WTC11 (cell line): ENCODE results near the gene FOXN3. TPM values are rescaled to one million over a fixed set of nuclear protein-coding genes. Genes with fewer than 3 reads are reported as not detected.

Experiments
- ATAC-seq: fragments of 200-7000 bp; cut with Tn5 transposase; 2 replicates; pipeline ENCODE4 v1.10.0; 2021; ENCODE audit warnings: mild to moderate bottlenecking, moderate library complexity
- CTCF ChIA-PET: fragments of 300-600 bp; sonication (Branson Sonifier 250); formaldehyde crosslinking; loops from one replicate; lab custom pipeline; 2021; ENCODE audit warnings: antibody characterized with exemption; lab: Charles Lee
- POLR2A ChIA-PET: fragments of 350-600 bp; sonication (Branson Sonifier 250); formaldehyde crosslinking; loops from one replicate; lab custom pipeline; 2021; ENCODE audit warnings: antibody characterized with exemption; lab: Charles Lee
- DNase-seq: peaks from one replicate; pipeline ENCODE4 v3.0.0; 2021; ENCODE audit warnings: low spot score
- H3K27ac Mint-ChIP-seq: 2 replicates; pipeline ENCODE4 v1.8.0; 2021; ENCODE audit warnings: mixed read lengths
- H3K27me3 Mint-ChIP-seq: 2 replicates; pipeline ENCODE4 v1.8.0; 2021; ENCODE audit warnings: low read depth, mild to moderate bottlenecking, moderate library complexity, mixed read lengths
- H3K36me3 Mint-ChIP-seq: 2 replicates; pipeline ENCODE4 v1.8.0; 2021; ENCODE audit warnings: mixed read lengths
- H3K4me1 Mint-ChIP-seq: 2 replicates; pipeline ENCODE4 v1.8.0; 2022; ENCODE audit warnings: mixed read lengths
- H3K4me3 Mint-ChIP-seq: 2 replicates; pipeline ENCODE4 v1.8.0; 2021; ENCODE audit warnings: mild to moderate bottlenecking, moderate library complexity, mixed read lengths
- H3K9me3 Mint-ChIP-seq: 2 replicates; pipeline ENCODE4 v1.8.0; 2021; ENCODE audit warnings: mixed read lengths
- AR ChIP-seq: fragments of 250-450 bp; sonication (Bioruptor Pico); IDR thresholded peaks from 2 replicates; pipeline ENCODE4 v1.9.0; 2021; ENCODE audit warnings: mild to moderate bottlenecking
- CBFB ChIP-seq: sonication (generic); formaldehyde crosslinking; IDR thresholded peaks from 2 replicates; pipeline ENCODE4 v1.8.1; 2022; ENCODE audit warnings: mild to moderate bottlenecking, low read depth, missing genetic modification reagents
- CREB1 ChIP-seq: sonication (generic); formaldehyde crosslinking; IDR thresholded peaks from 2 replicates; pipeline ENCODE4 v1.8.0; 2023; ENCODE audit warnings: mild to moderate bottlenecking, missing genetic modification reagents
- CREM ChIP-seq: sonication (generic); formaldehyde crosslinking; IDR thresholded peaks from 2 replicates; pipeline ENCODE4 v1.8.1; 2022; ENCODE audit warnings: mild to moderate bottlenecking, missing genetic modification reagents, moderate library complexity
- E2F4 ChIP-seq: sonication (generic); formaldehyde crosslinking; IDR thresholded peaks from 2 replicates; pipeline ENCODE4 v1.8.1; 2022; ENCODE audit warnings: low read depth, mild to moderate bottlenecking, moderate library complexity, missing genetic modification reagents, borderline replicate concordance
- ELF4 ChIP-seq: sonication (generic); formaldehyde crosslinking; IDR thresholded peaks from 2 replicates; pipeline ENCODE4 v1.8.1; 2022; ENCODE audit warnings: low read depth, mild to moderate bottlenecking, moderate library complexity, missing genetic modification reagents
- ERG ChIP-seq: fragments of 250-450 bp; sonication (Bioruptor Pico); IDR thresholded peaks from 2 replicates; pipeline ENCODE4 v1.8.0; 2021; ENCODE audit warnings: mild to moderate bottlenecking
- FOXP1 ChIP-seq: sonication (generic); formaldehyde crosslinking; IDR thresholded peaks from 2 replicates; pipeline ENCODE4 v1.8.0; 2022; ENCODE audit warnings: missing genetic modification reagents, mild to moderate bottlenecking, moderate library complexity, borderline replicate concordance
- GTF2I ChIP-seq: fragments of 250-450 bp; sonication (Bioruptor Pico); conservative IDR thresholded peaks from 2 replicates; pipeline ENCODE4 v1.4.0; 2021; ENCODE audit warnings: mild to moderate bottlenecking
- HMGA2 ChIP-seq: fragments of 250-450 bp; sonication (Bioruptor Pico); IDR thresholded peaks from 2 replicates; pipeline ENCODE4 v1.4.0; 2021; ENCODE audit warnings: mild to moderate bottlenecking, moderate library complexity
- HMGXB4 ChIP-seq: sonication (generic); formaldehyde crosslinking; IDR thresholded peaks from 2 replicates; pipeline ENCODE4 v1.8.1; 2023; ENCODE audit warnings: mild to moderate bottlenecking, moderate library complexity, missing genetic modification reagents
- NFYB ChIP-seq: sonication (generic); formaldehyde crosslinking; conservative IDR thresholded peaks from 2 replicates; pipeline ENCODE4 v1.8.0; 2022; ENCODE audit warnings: low read depth, missing genetic modification reagents
- NR1H2 ChIP-seq: sonication (generic); formaldehyde crosslinking; IDR thresholded peaks from 2 replicates; pipeline ENCODE4 v1.9.0; 2021; ENCODE audit warnings: mild to moderate bottlenecking, moderate library complexity, missing genetic modification reagents
- NR2C2 ChIP-seq: sonication (generic); formaldehyde crosslinking; IDR thresholded peaks from 2 replicates; pipeline ENCODE4 v1.8.0; 2022; ENCODE audit warnings: mild to moderate bottlenecking, missing genetic modification reagents
- PRRX2 ChIP-seq: fragments of 250-450 bp; sonication (Bioruptor Pico); IDR thresholded peaks from 2 replicates; pipeline ENCODE4 v1.8.0; 2021; ENCODE audit warnings: mild to moderate bottlenecking
- SOX15 ChIP-seq: fragments of 250-450 bp; sonication (Bioruptor Pico); IDR thresholded peaks from 2 replicates; pipeline ENCODE4 v1.9.0; 2021; ENCODE audit warnings: mild to moderate bottlenecking
- TEAD4 ChIP-seq: sonication (generic); formaldehyde crosslinking; IDR thresholded peaks from 2 replicates; pipeline ENCODE4 v1.8.0; 2022; ENCODE audit warnings: mild to moderate bottlenecking, missing genetic modification reagents
- ZBTB21 ChIP-seq: sonication (generic); formaldehyde crosslinking; IDR thresholded peaks from 2 replicates; pipeline ENCODE4 v1.8.1; 2023; ENCODE audit warnings: mild to moderate bottlenecking, missing genetic modification reagents, borderline replicate concordance
- ZNF317 ChIP-seq: sonication (generic); formaldehyde crosslinking; IDR thresholded peaks from 2 replicates; pipeline ENCODE4 v1.8.1; 2023; ENCODE audit warnings: low read depth, mild to moderate bottlenecking, moderate library complexity, missing genetic modification reagents, borderline replicate concordance
- ZNF425 ChIP-seq: fragments of 250-450 bp; sonication (Bioruptor Pico); conservative IDR thresholded peaks from 2 replicates; pipeline ENCODE4 v1.9.0; 2021; ENCODE audit warnings: mild to moderate bottlenecking
- total RNA-seq: library from RNA; stranded (reverse); gene quantifications from 3 replicates; pipeline ENCODE4 v1.2.3, GENCODE V29; 2021

The FOXN3 gene
- total RNA-seq, 1 experiment from 2014 or later, result 170 TPM

GRCh38 chr14:89407856-89408255 is 9.2 kb downstream of the FOXN3 start:
- no peaks in the 10 kb centered on the region for H3K27me3 Mint-ChIP-seq
- peaks cover 73% of the 10 kb centered on the region for H3K4me1 Mint-ChIP-seq
- TF ChIP-seq ELF4 (CRISPR knock-in tag) (no peak), SOX15 (CRISPR knock-in tag) (no peak), FOXP1 (CRISPR knock-in tag) (no peak), NFYB (CRISPR knock-in tag) (no peak), CREB1 (CRISPR knock-in tag) (no peak), ZNF317 (CRISPR knock-in tag) (no peak), TEAD4 (CRISPR knock-in tag) (no peak), CREM (CRISPR knock-in tag) (no peak), PRRX2 (CRISPR knock-in tag) (no peak), HMGXB4 (no peak), GTF2I (no peak), E2F4 (CRISPR knock-in tag) (no peak), CBFB (no peak), NR2C2 (CRISPR knock-in tag) (no peak), ERG (CRISPR knock-in tag) (no peak), NR1H2 (CRISPR knock-in tag) (no peak), ZBTB21 (CRISPR knock-in tag) (no peak), AR (no peak), ZNF425 (CRISPR knock-in tag) (no peak), HMGA2 (CRISPR knock-in tag) (no peak)
- TF ChIP-seq, all 79 proteins: peak for 0
- ATAC-seq (no peak), DNase-seq (no peak)
- H3K9me3 Mint-ChIP-seq, result peaks cover 11% of the 10 kb centered on the region
- no peak overlapping the region for H3K4me3 Mint-ChIP-seq
- ChIA-PET CTCF (interaction anchor here (1.0 to 1.3 kb wide), 2 partner anchors 230 to 367 kb away, joined by 4 to 5 read pairs; no protein-coding TSS in a partner anchor), POLR2A (no interaction called here)
- H3K27ac Mint-ChIP-seq, result peak overlapping the region; percentile 87
- H3K36me3 Mint-ChIP-seq, result peaks cover 61% of the 10 kb centered on the region
